ENCODE measurements around the gene ZFHX3.

GRCh38 chr16:73033271-73033998 is 14.5 kb downstream of the ZFHX3 start:
- TF ChIP-seq POLR2A (IDR thresholded peaks at IDR 0.05): no peak
- no peak for TF ChIP-seq CTCF (IDR thresholded peaks at IDR 0.05)

Data from right lobe of liver (tissue), 4 donors.